HepG2 (cell line): ENCODE data around the gene CSNK1A1. TPM values are rescaled to one million over a fixed set of nuclear protein-coding genes. Genes with fewer than 3 reads are reported as not detected.

Experiments
- EZH2 ChIP-seq: conservative IDR thresholded peaks from 2 replicates; pipeline ENCODE4 v1.6.1; 2012; ENCODE audit warnings: mild to moderate bottlenecking, low read depth, low read length, moderate library complexity
- FLYWCH1 ChIP-seq: sonication (generic); formaldehyde crosslinking; IDR thresholded peaks from 2 replicates; pipeline ENCODE4 v1.8.1; 2023; ENCODE audit warnings: mild to moderate bottlenecking, missing genetic modification reagents
- HOMEZ ChIP-seq: IDR thresholded peaks from 2 replicates; pipeline ENCODE4 v1.6.1; 2016; ENCODE audit warnings: low read depth
- NCOA2 ChIP-seq: sonication (generic); formaldehyde crosslinking; IDR thresholded peaks from 2 replicates; pipeline ENCODE4 v1.8.0; 2022; ENCODE audit warnings: inconsistent platforms
- NFIB ChIP-seq: sonication (generic); formaldehyde crosslinking; IDR thresholded peaks from 2 replicates; pipeline ENCODE4 v1.9.0; 2021; ENCODE audit warnings: missing genetic modification reagents, mild to moderate bottlenecking, borderline replicate concordance
- NFYC ChIP-seq: IDR thresholded peaks from 2 replicates; pipeline ENCODE4 v1.6.1; 2016; ENCODE audit warnings: missing genetic modification reagents, missing compliant biosample characterization
- PAF1 ChIP-seq: IDR thresholded peaks from 2 replicates; pipeline ENCODE4 v1.6.1; 2016; ENCODE audit warnings: missing genetic modification reagents, missing compliant biosample characterization
- PRDM15 ChIP-seq: sonication (generic); formaldehyde crosslinking; IDR thresholded peaks from 2 replicates; pipeline ENCODE4 v1.4.0; 2020; ENCODE audit warnings: missing genetic modification reagents
- REXO4 ChIP-seq: sonication (generic); formaldehyde crosslinking; IDR thresholded peaks from 2 replicates; pipeline ENCODE4 v1.8.0; 2022; ENCODE audit warnings: missing genetic modification reagents, mild to moderate bottlenecking, borderline replicate concordance
- SMC3 ChIP-seq: IDR thresholded peaks from 2 replicates; pipeline ENCODE4 v1.6.1; 2011; ENCODE audit warnings: low read length, improper control_type of control experiment
- SUZ12 ChIP-seq: fragments of 150-350 bp; IDR thresholded peaks from 2 replicates; pipeline ENCODE4 v1.6.1; 2014; ENCODE audit warnings: low read depth, low read length
- TBX3 ChIP-seq: fragments of 450-650 bp; IDR thresholded peaks from 2 replicates; pipeline ENCODE4 v1.6.1; 2017; ENCODE audit warnings: antibody characterized with exemption, mild to moderate bottlenecking, inconsistent platforms, borderline replicate concordance
- THYN1 ChIP-seq: sonication (generic); formaldehyde crosslinking; IDR thresholded peaks from 2 replicates; pipeline ENCODE4 v1.8.1; 2023; ENCODE audit warnings: low read depth, mild to moderate bottlenecking, moderate library complexity, missing genetic modification reagents, borderline replicate concordance
- ZKSCAN1 ChIP-seq: fragments of 150-350 bp; IDR thresholded peaks from 2 replicates; pipeline ENCODE4 v1.6.1; 2014; ENCODE audit warnings: low read length
- ZNF10 ChIP-seq: sonication (generic); formaldehyde crosslinking; IDR thresholded peaks from 2 replicates; pipeline ENCODE4 v1.4.0; 2020; ENCODE audit warnings: mild to moderate bottlenecking, low read depth, missing genetic modification reagents, borderline replicate concordance
- ZNF251 ChIP-seq: sonication (generic); formaldehyde crosslinking; IDR thresholded peaks from 2 replicates; pipeline ENCODE4 v1.9.0; 2021; ENCODE audit warnings: mild to moderate bottlenecking, missing genetic modification reagents
- ZNF484 ChIP-seq: sonication (generic); formaldehyde crosslinking; IDR thresholded peaks from 2 replicates; pipeline ENCODE4 v1.5.1; 2020; ENCODE audit warnings: mild to moderate bottlenecking, low read depth, missing genetic modification reagents, borderline replicate concordance
- ZNF558 ChIP-seq: sonication (generic); formaldehyde crosslinking; IDR thresholded peaks from 2 replicates; pipeline ENCODE4 v1.9.0; 2022; ENCODE audit warnings: mild to moderate bottlenecking, missing genetic modification reagents, borderline replicate concordance
- ZNF564 ChIP-seq: sonication (generic); formaldehyde crosslinking; IDR thresholded peaks from 2 replicates; pipeline ENCODE4 v1.8.1; 2023; ENCODE audit warnings: mild to moderate bottlenecking, missing genetic modification reagents
- ZNF567 ChIP-seq: sonication (generic); formaldehyde crosslinking; IDR thresholded peaks from 2 replicates; pipeline ENCODE4 v1.8.1; 2023; ENCODE audit warnings: mild to moderate bottlenecking, missing genetic modification reagents, borderline replicate concordance
- ZNF614 ChIP-seq: IDR thresholded peaks from 2 replicates; pipeline ENCODE4 v1.6.1; 2018; ENCODE audit warnings: missing biosample characterization, missing genetic modification reagents, inconsistent platforms, borderline replicate concordance
- ZNF850 ChIP-seq: sonication (generic); formaldehyde crosslinking; conservative IDR thresholded peaks from 2 replicates; pipeline ENCODE4 v1.9.0; 2021; ENCODE audit warnings: mild to moderate bottlenecking, missing genetic modification reagents
- polyA plus RNA-seq, 8 experiments: library from polyadenylated mRNA; depleted of rRNA in 3 of 8; stranded (reverse) in 7 of 8; unstranded in 1 of 8; fragments of >200 nt; fragmentation: Illumina TruSeq in 4 of 8; extraction: Trizol in 4 of 8; gene quantifications; 2 replicates each; pipeline versions ENCODE4 v1.2.1 to v1.2.3, GENCODE V29; 2011 to 2016; ENCODE audit warnings: low read depth in 4 of 8, missing spikeins in 1 of 8, mixed read lengths in 1 of 8; ENCODE audit not compliant: insufficient read depth in 1 of 8
- total RNA-seq, 5 experiments: library from RNA; depleted of rRNA; stranded (reverse); fragments of >200 nt; fragmentation: Illumina TruSeq; extraction: Trizol; gene quantifications; 2 replicates each; pipeline ENCODE4 v1.2.3, GENCODE V29; 2016; ENCODE audit warnings: low read depth in 1 of 5
- TF ChIP-seq, protein P1 (sequence below): sonication (generic); formaldehyde crosslinking; IDR thresholded peaks from 2 replicates; pipeline ENCODE4 v1.9.0; 2021; ENCODE audit warnings: missing genetic modification reagents, borderline replicate concordance
- TF ChIP-seq, protein P2 (sequence below): sonication (generic); formaldehyde crosslinking; IDR thresholded peaks from 2 replicates; pipeline ENCODE4 v1.5.0; 2020; ENCODE audit warnings: missing genetic modification reagents, mild to moderate bottlenecking, borderline replicate concordance

The CSNK1A1 gene
- total and polyA plus RNA-seq, 2 of the 13 experiments (the other 11 are each of a cell fraction or from before 2014, with no cell fraction given) = 89.0 to 149 TPM

- TF ChIP-seq, protein P1, sequence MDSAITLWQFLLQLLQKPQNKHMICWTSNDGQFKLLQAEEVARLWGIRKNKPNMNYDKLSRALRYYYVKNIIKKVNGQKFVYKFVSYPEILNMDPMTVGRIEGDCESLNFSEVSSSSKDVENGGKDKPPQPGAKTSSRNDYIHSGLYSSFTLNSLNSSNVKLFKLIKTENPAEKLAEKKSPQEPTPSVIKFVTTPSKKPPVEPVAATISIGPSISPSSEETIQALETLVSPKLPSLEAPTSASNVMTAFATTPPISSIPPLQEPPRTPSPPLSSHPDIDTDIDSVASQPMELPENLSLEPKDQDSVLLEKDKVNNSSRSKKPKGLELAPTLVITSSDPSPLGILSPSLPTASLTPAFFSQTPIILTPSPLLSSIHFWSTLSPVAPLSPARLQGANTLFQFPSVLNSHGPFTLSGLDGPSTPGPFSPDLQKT (CRISPR knock-in tag) = no peak
- no peak for TF ChIP-seq ZNF850 (CRISPR knock-in tag)
- TF ChIP-seq NCOA2 (CRISPR knock-in tag) = peak; percentile 89
- no peak for TF ChIP-seq ZNF484 (CRISPR knock-in tag)
- TF ChIP-seq, protein P2, sequence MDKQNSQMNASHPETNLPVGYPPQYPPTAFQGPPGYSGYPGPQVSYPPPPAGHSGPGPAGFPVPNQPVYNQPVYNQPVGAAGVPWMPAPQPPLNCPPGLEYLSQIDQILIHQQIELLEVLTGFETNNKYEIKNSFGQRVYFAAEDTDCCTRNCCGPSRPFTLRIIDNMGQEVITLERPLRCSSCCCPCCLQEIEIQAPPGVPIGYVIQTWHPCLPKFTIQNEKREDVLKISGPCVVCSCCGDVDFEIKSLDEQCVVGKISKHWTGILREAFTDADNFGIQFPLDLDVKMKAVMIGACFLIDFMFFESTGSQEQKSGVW = no peak; the same call in 1 of the 2 replicates
- no peak for TF ChIP-seq NFYC (CRISPR knock-in tag)
- peak; percentile 15; the same call in 1 of the 2 replicates for TF ChIP-seq SMC3
- no peak for TF ChIP-seq ZNF567 (CRISPR knock-in tag)
- no peak for TF ChIP-seq NFIB
- peak; percentile 58; the same call in 1 of the 2 replicates for TF ChIP-seq THYN1 (CRISPR knock-in tag)
- no peak for TF ChIP-seq EZH2
- no peak for TF ChIP-seq REXO4
- TF ChIP-seq PRDM15 (CRISPR knock-in tag) = peak; percentile 53; the same call in 1 of the 2 replicates
- TF ChIP-seq ZKSCAN1 = no peak
- no peak for TF ChIP-seq SUZ12
- TF ChIP-seq ZNF10 (CRISPR knock-in tag) = no peak
- 0 out of 2 replicates have a peak, but pooled peaks have one; percentile 39 for TF ChIP-seq ZNF564
- TF ChIP-seq HOMEZ = peak; percentile 48; the same call in 1 of the 2 replicates
- TF ChIP-seq ZNF251 = no peak
- TF ChIP-seq FLYWCH1 (CRISPR knock-in tag) = no peak
- peak; percentile 20; the same call in 1 of the 2 replicates for TF ChIP-seq TBX3
- no peak for TF ChIP-seq PAF1 (CRISPR knock-in tag)
- no peak for TF ChIP-seq ZNF558 (CRISPR knock-in tag)
- TF ChIP-seq ZNF614 (CRISPR knock-in tag) = peak; percentile 89; the same call in 1 of the 2 replicates
Observed at GRCh38 chr5:149452007-149452664, 99.1 kb downstream of the CSNK1A1 start (continued).
